ENCODE data around the gene SUN5. TPM values are rescaled to one million over a fixed set of nuclear protein-coding genes. Genes with fewer than 3 reads are reported as not detected.
"Not testable (repeated sequence)": the region's sequence is repeated elsewhere in the genome, so short reads cannot be mapped to it uniquely, and the experiment has no call there.

The SUN5 gene
- total RNA-seq, 1 donor from 2014 or later: not detected

DNA sequence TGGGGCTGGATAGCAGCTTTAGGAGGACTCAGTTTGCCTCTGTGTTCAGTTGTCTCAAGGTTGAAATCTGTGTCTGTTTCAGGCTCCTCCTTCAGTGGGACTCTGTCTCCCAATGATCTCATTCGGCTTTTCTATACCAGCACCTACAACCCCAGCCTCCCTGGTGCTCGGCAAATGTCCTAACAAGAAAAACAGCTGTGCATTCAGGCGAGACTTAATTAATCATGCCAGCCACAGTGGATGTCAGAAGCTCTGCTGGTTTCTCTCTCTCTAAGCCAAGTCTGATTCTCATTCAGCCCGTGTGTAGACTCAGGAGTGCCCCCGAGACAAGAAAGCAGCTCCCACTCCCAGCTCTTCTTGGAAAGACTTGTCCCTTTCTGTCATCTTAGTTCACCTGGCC, 46.8 kb downstream of the SUN5 start:
- intact Hi-C loops (cut with DNase I): no loop called here
- ATAC-seq (no peak), DNase-seq (ENCODE audit: low spot score) (no peak)

DNA sequence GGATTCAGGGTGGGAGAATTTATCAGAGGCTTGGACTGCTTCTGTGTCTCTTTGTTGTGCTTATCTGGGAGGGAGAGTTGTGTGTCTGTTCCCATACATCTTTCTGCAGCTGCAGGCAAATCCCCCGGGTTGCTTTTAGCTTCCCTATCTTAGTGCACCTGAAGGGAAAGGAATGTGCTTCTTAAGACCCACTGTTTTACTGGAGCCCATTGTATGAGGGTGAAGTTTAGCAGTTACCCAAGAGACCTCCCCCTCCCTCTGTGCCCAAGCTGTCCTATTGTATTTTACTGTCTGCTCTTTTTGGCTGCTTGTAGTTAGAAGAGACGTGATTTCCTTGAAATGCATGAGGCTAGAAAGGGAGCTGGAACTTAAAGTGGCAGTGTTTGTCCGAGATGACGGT, 53.7 kb downstream of the SUN5 start:
- DNase-seq (ENCODE audit: low spot score); ATAC-seq; intact Hi-C loops (cut with DNase I): not testable (repeated sequence)

- intact Hi-C loops (cut with DNase I): no loop called here
- ATAC-seq (no peak), DNase-seq (ENCODE audit: low spot score) (no peak)
Measured at GRCh38 chr20:32946629-32947028, 57.6 kb downstream of the SUN5 start.

DNA sequence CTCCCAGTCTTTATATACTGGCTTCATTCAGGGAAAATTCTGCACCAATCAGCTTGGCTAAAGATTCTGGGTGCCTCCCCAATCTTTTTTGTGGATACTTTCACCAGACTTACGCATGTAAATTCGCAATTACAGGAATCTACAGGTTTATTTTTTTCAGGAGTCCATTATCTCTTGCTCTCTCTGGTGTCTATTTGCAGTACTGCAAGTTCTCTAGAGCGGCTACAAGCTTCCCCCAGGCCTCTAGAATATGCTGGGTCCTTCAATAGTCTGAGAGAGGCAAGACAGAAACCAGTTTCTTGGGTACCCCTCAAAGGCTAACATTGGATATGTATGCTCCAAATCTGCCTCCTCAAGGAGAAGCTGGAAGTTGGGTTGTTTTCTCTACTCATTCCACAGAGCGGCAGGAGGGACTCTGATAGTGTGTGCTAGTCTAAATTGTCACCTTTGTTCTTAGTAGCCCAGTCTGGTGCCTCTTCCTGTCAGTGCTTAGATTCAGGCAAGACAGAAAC, 58.5 kb downstream of the SUN5 start:
- intact Hi-C loops (cut with DNase I): no loop called here
- ATAC-seq (no peak), DNase-seq (ENCODE audit: low spot score) (no peak)

DNA sequence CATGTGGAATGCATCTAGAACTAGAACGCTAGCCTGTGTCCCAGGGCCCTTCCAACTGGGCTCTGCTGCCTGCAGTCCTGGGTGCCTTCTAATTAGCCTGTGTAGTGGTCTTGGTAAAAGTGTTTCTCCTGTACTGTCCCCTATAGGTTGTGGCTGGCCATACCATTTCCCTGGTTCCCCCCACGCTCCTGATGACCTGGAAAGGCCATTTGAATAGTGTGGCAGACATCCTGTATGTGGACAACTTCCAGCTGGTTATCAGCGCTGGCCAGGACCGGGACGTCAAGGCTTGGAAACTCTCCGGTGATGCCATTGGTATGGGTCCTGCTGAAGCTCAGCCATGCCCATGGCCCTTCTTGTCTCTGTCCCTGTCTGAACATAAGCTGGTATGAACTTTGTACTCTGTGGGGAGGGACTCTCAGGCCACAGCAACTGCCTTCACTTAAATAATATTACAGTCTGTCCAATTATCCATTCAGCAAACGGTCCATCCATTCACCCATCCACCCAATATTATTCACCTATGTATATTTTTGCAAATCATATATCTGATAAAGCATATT, 60.7 kb downstream of the SUN5 start:
- no peak for ATAC-seq
- DNase-seq (ENCODE audit: low spot score): no peak
- intact Hi-C loops (cut with DNase I): no loop called here

DNA sequence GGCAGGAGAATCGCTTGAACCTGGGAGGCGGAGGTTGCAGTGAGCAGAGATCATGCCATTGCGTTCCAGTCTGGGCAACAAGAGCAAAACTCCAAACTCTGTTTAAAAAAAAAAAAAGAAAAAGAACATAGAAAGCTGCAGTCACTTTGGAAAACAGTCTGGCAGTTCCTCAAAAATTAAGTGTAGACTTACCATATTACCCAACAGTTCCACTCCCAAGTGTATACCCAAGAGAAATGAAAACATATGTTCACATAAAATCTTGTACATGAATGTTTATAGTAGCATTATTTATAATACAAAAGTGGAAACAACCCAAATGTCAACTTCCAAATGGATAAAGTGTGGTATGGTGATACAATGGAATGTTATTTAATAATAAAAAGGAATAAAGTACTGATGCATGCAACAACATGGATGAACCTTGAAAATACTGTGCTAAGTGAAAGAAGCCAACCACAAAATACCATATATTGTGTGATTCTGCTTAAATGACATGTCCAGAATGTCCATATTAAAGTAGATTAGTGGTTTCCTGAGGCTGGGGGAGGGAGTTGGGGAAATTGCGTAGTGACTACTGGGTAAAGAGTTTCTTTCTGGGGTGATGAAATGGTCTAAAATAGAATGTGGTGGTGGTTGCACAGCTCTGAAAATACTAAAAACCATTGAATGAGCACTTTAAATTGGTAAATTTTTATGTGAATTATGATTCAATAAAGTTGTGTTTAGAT, 62.9 kb downstream of the SUN5 start:
- DNase-seq (ENCODE audit: low spot score): no peak
- no peak for ATAC-seq
- intact Hi-C loops (cut with DNase I): no loop called here

DNA sequence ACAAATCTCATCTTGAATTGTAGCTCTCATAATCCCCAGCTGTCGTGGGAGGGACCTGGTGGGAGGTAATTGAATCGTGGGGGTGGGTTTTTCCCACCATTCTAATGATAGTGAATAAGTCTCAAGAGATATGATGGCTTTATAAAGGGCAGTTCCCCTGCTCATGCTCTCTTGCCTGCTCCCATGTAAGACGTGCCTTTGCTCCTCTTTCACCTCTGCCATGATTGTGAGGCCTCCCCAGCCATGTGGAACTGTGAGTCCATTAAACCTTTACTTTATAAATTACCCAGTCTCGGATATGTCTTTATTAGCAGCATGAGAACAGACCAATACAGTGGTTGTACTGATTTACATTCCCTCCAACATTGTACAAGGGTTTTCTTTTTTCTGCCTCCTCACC, 69.7 kb downstream of the SUN5 start:
- DNase-seq (ENCODE audit: low spot score): no peak
- ATAC-seq: no peak
- intact Hi-C loops (cut with DNase I): no loop called here

Other genes with a start within 250 kb of the SUN5 start
- 2.1 TPM for gene DNMT3B, start 242.0 kb downstream of the SUN5 start, total RNA-seq
- gene MAPRE1, start 184.5 kb downstream of the SUN5 start, total RNA-seq: 93.9 TPM
- 1.1 TPM for gene EFCAB8, start 145.5 kb downstream of the SUN5 start, total RNA-seq
- gene BPIFB2, start 3.3 kb upstream of the SUN5 start, total RNA-seq: not detected
- not detected for gene BPIFB6, start 27.2 kb upstream of the SUN5 start, total RNA-seq
- not detected for gene BPIFB3, start 49.5 kb upstream of the SUN5 start, total RNA-seq
- not detected for gene BPIFB4, start 75.2 kb upstream of the SUN5 start, total RNA-seq
- not detected for gene BPIFA2, start 163.7 kb upstream of the SUN5 start, total RNA-seq
- gene BPIFA3, start 212.9 kb upstream of the SUN5 start, total RNA-seq: not detected
- not detected for gene BPIFA1, start 231.6 kb upstream of the SUN5 start, total RNA-seq

Data from sciatic nerve (tissue), 2 donors.